Left ventricle myocardium inferior (tissue), 1 donor: ENCODE data around the gene SLC20A1. TPM values are rescaled to one million over a fixed set of nuclear protein-coding genes. Genes with fewer than 3 reads are reported as not detected.

ENCODE experiments used
- DNase-seq: peaks from one replicate; pipeline ENCODE4 v3.0.0-alpha.2; 2020
- H3K27ac ChIP-seq: fragments of 200-600 bp; replicated peaks from 2 replicates; pipeline ENCODE4 v1.8.0; 2021
- H3K27me3 ChIP-seq: fragments of 200-600 bp; 2 replicates; pipeline ENCODE4 v1.8.0; 2021; ENCODE audit warnings: low read depth
- H3K36me3 ChIP-seq: fragments of 200-600 bp; 2 replicates; pipeline ENCODE4 v1.8.0; 2021
- H3K4me1 ChIP-seq: fragments of 200-600 bp; 2 replicates; pipeline ENCODE4 v1.8.0; 2021
- H3K4me3 ChIP-seq: fragments of 200-600 bp; 2 replicates; pipeline ENCODE4 v1.8.0; 2021; ENCODE audit warnings: mild to moderate bottlenecking, moderate library complexity
- H3K9me3 ChIP-seq: fragments of 200-600 bp; replicated peaks from 2 replicates; pipeline ENCODE4 v1.8.0; 2021
- CTCF ChIP-seq: fragments of 200-600 bp; IDR thresholded peaks from 2 replicates; pipeline ENCODE4 v1.8.0; 2021; ENCODE audit warnings: antibody characterized with exemption, mild to moderate bottlenecking, borderline replicate concordance
- intact Hi-C: fragments of 100-400 bp; cut with micrococcal nuclease; formaldehyde crosslinking; loops from one replicate; pipeline ENCODE4 v1.11.0; 2022
- total RNA-seq: library from RNA; stranded (reverse); fragmentation: NEBNext Ultra II Directional; extraction: Animal tissue kit (Norgen Biotek cat#: 25700); gene quantifications from one replicate; pipeline ENCODE4 v1.2.1, GENCODE V29; 2021
- donor health status: DM: no; HTN: yes; CAD: no; lungs with severe emphysema.

The SLC20A1 gene
- total RNA-seq, 1 donor from 2014 or later: 10.5 TPM

- no peak for TF ChIP-seq CTCF
- Histone ChIP-seq H3K27ac (peak overlapping the region; percentile 99), H3K36me3 (peaks cover 23% of the 10 kb centered on the region), H3K4me3 (peak overlapping the region; percentile 90), H3K9me3 (no peaks in the 10 kb centered on the region), H3K27me3 (no peaks in the 10 kb centered on the region), H3K4me1 (peaks cover 61% of the 10 kb centered on the region)
- intact Hi-C loops: no loop called here
- DNase-seq: no peak
Measured at GRCh38 chr2:112644155-112644932, 1.4 kb upstream of the SLC20A1 start.

GRCh38 chr2:112644933-112645309, 818 bp upstream of the SLC20A1 start:
- Histone ChIP-seq H3K36me3 (peaks cover 29% of the 10 kb centered on the region), H3K9me3 (no peaks in the 10 kb centered on the region), H3K27ac (peak overlapping the region; percentile 99), H3K4me1 (peaks cover 64% of the 10 kb centered on the region), H3K27me3 (no peaks in the 10 kb centered on the region), H3K4me3 (peak overlapping the region; percentile 90)
- no peak for TF ChIP-seq CTCF
- intact Hi-C loops: no loop called here
- DNase-seq: no peak

GRCh38 chr2:112646102-112646719, 472 bp downstream of the SLC20A1 start:
- Histone ChIP-seq H3K4me1 (peaks cover 56% of the 10 kb centered on the region), H3K9me3 (no peaks in the 10 kb centered on the region), H3K4me3 (peak overlapping the region; percentile 90), H3K36me3 (peaks cover 39% of the 10 kb centered on the region), H3K27ac (peak overlapping the region; percentile 99), H3K27me3 (no peaks in the 10 kb centered on the region)
- intact Hi-C loops: no loop called here
- TF ChIP-seq CTCF: no peak
- no peak for DNase-seq

- TF ChIP-seq CTCF: no peak
- peak overlapping the region; percentile 99 for H3K27ac ChIP-seq
- H3K36me3 ChIP-seq: peaks cover 47% of the 10 kb centered on the region
- H3K4me1 ChIP-seq: peaks cover 61% of the 10 kb centered on the region
- DNase-seq: no peak
- intact Hi-C loops: no loop called here
- no peaks in the 10 kb centered on the region for H3K27me3 ChIP-seq
- peak overlapping the region; percentile 90 for H3K4me3 ChIP-seq
- no peaks in the 10 kb centered on the region for H3K9me3 ChIP-seq
Measured at GRCh38 chr2:112646791-112647689, 1.3 kb downstream of the SLC20A1 start.

- Histone ChIP-seq H3K36me3 (peaks cover 57% of the 10 kb centered on the region), H3K4me3 (peak overlapping the region; percentile 90), H3K27ac (no peak overlapping the region), H3K9me3 (no peaks in the 10 kb centered on the region), H3K4me1 (peaks cover 67% of the 10 kb centered on the region), H3K27me3 (no peaks in the 10 kb centered on the region)
- intact Hi-C loops: no loop called here
- TF ChIP-seq CTCF: no peak
- DNase-seq: no peak
Measured at GRCh38 chr2:112648081-112648480, 2.3 kb downstream of the SLC20A1 start.
